ENCODE results near the gene BANF1.

BANF1 gene

DNA sequence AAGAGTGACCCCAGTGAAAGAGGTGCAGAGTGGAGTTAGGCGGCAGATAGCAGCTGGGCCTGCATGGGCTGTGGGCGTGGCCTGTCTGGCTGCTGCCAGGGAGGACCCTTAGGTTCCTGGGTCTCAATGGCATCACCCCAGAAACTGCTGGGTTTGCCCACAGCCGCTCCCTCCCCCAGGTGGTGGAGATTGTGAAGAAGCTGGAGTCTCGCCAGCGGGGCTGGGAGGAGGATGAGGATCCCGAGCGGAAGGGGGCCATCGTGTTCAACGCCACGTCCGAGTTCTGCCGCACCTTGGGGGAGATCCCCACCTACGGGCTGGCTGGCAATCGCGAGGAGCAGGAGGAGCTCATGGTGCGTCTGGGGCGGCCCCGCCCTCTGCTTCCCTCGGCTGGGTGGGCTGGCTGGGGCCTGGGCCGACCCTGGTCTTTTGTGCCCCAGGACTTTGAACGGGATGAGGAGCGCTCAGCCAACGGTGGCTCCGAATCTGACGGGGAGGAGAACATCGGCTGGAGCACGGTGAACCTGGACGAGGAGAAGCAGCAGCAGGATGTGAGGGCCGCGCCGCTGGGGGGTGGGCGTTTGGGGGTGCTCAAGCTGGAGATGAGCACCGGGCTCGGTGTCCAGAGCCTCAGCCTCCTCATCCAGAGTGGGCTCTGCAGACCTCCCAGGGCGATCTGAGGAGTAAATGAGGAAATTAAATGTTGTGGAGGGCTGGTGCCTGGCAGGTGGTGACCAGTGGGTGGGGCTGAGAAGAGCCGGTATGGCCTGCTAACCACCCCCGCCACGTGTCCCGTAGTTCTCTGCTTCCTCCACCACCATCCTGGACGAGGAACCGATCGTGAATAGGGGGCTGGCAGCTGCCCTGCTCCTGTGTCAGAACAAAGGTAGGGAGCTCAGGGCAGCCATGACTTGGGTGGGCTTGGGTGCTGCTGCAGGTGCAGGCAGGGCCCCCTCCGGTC is 25.8 kb upstream of the BANF1 start:
- peaks cover 26% of the 10 kb centered on the region for H3K36me3 ChIP-seq (ENCODE audit: control insufficient read depth, insufficient read depth, low read length)
- no peak for DNase-seq (ENCODE audit: extremely low read depth, insufficient read length)
- H3K4me3 ChIP-seq (replicated peaks; ENCODE audit: low read depth, low read length): no peak overlapping the region
- TF ChIP-seq, protein P1, sequence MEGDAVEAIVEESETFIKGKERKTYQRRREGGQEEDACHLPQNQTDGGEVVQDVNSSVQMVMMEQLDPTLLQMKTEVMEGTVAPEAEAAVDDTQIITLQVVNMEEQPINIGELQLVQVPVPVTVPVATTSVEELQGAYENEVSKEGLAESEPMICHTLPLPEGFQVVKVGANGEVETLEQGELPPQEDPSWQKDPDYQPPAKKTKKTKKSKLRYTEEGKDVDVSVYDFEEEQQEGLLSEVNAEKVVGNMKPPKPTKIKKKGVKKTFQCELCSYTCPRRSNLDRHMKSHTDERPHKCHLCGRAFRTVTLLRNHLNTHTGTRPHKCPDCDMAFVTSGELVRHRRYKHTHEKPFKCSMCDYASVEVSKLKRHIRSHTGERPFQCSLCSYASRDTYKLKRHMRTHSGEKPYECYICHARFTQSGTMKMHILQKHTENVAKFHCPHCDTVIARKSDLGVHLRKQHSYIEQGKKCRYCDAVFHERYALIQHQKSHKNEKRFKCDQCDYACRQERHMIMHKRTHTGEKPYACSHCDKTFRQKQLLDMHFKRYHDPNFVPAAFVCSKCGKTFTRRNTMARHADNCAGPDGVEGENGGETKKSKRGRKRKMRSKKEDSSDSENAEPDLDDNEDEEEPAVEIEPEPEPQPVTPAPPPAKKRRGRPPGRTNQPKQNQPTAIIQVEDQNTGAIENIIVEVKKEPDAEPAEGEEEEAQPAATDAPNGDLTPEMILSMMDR (IDR thresholded peaks at IDR 0.05; ENCODE audit: insufficient read depth, low read length, poor library complexity, severe bottlenecking): no peak
- no peaks in the 10 kb centered on the region for H3K27me3 ChIP-seq (replicated peaks; ENCODE audit: control insufficient read depth, insufficient read depth, low read length)

DNA sequence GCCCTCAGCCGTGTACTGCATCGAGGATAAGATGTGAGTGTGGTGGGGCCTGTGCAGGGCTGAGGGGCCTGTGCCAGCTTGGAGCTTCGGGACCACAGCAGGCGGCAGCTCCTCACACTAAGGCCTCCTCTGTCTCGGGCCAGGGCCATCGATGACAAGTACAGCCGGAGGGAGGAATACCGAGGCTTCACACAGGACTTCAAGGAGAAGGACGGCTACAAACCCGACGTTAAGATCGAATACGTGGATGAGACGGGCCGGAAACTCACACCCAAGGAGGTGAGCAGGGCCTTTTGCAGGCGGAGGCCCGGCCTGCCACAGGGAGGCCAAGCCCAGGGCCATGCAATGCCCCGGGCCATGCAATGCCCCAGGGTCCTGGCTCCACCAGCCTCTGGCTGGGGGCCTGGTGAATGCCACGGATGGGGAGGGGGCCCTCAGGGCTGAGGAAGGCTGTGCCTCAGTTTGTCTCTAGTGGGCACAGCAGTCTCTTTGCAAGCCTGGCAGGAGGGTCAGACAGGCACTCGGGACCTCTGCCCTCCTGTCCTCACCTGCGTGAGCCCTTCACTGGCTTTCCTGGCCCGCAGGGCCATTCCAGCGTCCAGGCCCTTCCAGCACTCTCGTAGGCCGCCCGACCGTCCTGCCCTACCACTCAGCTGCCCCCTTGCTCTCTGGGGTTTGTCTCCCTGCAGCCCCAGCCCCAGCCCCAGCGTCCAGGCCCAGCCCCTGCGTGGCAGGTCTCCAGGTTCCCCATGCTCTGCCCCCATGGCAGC is 24.5 kb upstream of the BANF1 start:
- Histone ChIP-seq H3K36me3 (ENCODE audit: control insufficient read depth, insufficient read depth, low read length) (peaks cover 23% of the 10 kb centered on the region), H3K27me3 (replicated peaks; ENCODE audit: control insufficient read depth, insufficient read depth, low read length) (no peaks in the 10 kb centered on the region), H3K4me3 (replicated peaks; ENCODE audit: low read depth, low read length) (no peak overlapping the region)
- TF ChIP-seq, protein P1 (IDR thresholded peaks at IDR 0.05; ENCODE audit: insufficient read depth, low read length, poor library complexity, severe bottlenecking): no peak
- no peak for DNase-seq (ENCODE audit: extremely low read depth, insufficient read length)

DNA sequence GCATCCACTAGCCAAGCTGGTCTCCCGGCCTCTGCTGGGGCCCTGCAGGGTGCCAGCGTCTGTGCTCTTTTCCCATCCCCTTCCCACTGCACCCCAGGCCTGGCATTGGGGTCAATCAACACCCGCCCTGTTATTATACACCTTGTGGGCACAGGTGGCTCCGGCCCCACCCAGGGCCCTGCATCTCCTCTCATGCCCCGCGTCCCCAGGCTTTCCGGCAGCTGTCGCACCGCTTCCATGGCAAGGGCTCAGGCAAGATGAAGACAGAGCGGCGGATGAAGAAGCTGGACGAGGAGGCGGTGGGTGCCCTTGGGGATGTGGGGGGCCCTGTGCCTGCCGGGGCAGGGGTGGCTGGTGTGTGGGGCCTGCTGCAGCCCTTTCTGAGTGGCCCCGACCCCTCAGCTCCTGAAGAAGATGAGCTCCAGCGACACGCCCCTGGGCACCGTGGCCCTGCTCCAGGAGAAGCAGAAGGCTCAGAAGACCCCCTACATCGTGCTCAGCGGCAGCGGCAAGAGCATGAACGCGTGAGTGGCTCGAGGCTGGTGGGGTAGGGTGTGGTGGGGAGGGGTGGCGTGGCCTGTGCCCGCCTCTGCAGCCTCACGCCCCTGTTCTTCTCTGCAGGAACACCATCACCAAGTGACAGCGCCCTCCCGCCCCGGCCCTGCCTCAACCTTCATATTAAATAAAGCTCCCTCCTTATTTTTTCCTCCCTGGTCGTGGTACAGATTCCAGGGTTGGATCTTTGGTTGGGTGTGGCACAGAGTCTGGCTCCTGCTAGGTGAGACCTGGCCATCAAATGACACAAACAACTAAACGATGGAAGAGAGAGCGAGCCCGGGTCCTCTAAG is 23.7 kb upstream of the BANF1 start:
- DNase-seq (ENCODE audit: extremely low read depth, insufficient read length): no peak
- Histone ChIP-seq H3K36me3 (ENCODE audit: control insufficient read depth, insufficient read depth, low read length) (peaks cover 19% of the 10 kb centered on the region), H3K4me3 (replicated peaks; ENCODE audit: low read depth, low read length) (no peak overlapping the region), H3K27me3 (replicated peaks; ENCODE audit: control insufficient read depth, insufficient read depth, low read length) (no peaks in the 10 kb centered on the region)
- TF ChIP-seq, protein P1 (IDR thresholded peaks at IDR 0.05; ENCODE audit: insufficient read depth, low read length, poor library complexity, severe bottlenecking): no peak

DNA sequence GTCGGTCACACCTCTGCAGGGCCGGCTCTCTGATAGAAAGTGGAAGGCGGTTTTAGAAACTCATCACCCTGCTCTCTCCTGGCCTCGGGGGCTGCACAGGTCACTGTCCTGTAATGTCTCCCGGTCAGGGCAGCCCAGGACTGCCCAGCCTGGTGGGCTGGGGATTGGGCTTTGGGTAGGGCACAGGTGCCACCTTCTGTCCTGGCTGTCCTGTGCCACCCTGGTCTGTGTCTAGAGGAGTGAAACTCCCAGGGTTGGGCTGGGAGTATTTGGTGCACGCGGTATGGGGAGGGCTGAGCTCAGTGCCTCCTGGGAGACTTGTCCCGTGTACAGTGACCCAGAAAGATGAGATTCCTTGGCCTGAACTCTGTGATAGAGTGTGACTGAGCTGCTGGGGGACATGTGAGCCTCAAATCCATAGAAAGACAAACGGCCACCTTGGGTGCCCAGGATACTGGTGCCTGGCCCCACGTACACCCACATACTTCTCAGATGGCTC is 23.0 kb upstream of the BANF1 start:
- peaks cover 19% of the 10 kb centered on the region for H3K36me3 ChIP-seq (ENCODE audit: control insufficient read depth, insufficient read depth, low read length)
- no peak for DNase-seq (ENCODE audit: extremely low read depth, insufficient read length)
- H3K4me3 ChIP-seq (replicated peaks; ENCODE audit: low read depth, low read length): no peak overlapping the region
- TF ChIP-seq, protein P1 (IDR thresholded peaks at IDR 0.05; ENCODE audit: insufficient read depth, low read length, poor library complexity, severe bottlenecking): no peak
- H3K27me3 ChIP-seq (replicated peaks; ENCODE audit: control insufficient read depth, insufficient read depth, low read length): no peaks in the 10 kb centered on the region

DNA sequence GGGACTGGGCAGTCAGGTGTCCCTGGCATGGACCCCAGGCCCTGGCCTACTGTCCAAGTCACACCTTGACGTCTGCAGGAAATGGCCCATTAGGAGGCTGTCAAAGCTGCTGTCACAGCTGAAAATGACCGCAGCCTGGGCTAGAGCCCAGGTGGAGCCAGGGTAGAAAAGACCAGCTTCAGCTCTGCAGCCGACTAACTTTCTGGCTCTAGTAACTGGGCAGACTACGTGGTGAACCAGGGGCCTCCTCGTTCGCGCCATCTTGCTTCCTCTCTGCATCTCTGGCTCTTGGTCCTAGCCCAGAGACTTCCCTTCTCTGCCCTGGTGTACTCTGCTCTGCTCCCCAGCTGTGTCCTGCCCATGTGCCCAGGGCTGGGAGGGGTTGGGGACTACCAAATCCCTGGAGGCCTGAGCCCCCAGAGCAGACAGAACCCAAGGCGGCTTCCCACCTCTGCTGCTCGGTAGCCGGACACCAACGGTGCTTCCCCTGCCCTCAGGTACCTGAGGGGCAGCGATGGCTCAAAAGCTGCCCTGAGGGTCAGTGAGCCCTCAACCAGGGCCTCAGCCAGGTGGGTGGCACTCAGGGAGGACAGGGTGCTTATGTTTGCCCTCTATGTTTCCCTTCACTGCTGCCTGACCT is 21.1 kb upstream of the BANF1 start:
- no peaks in the 10 kb centered on the region for H3K27me3 ChIP-seq (replicated peaks; ENCODE audit: control insufficient read depth, insufficient read depth, low read length)
- TF ChIP-seq, protein P1 (IDR thresholded peaks at IDR 0.05; ENCODE audit: insufficient read depth, low read length, poor library complexity, severe bottlenecking): no peak
- H3K4me3 ChIP-seq (replicated peaks; ENCODE audit: low read depth, low read length): no peak overlapping the region
- no peak for DNase-seq (ENCODE audit: extremely low read depth, insufficient read length)
- H3K36me3 ChIP-seq (ENCODE audit: control insufficient read depth, insufficient read depth, low read length): peaks cover 19% of the 10 kb centered on the region
